ENCODE measurements around the gene TBC1D10A.

- TF ChIP-seq, protein P1, sequence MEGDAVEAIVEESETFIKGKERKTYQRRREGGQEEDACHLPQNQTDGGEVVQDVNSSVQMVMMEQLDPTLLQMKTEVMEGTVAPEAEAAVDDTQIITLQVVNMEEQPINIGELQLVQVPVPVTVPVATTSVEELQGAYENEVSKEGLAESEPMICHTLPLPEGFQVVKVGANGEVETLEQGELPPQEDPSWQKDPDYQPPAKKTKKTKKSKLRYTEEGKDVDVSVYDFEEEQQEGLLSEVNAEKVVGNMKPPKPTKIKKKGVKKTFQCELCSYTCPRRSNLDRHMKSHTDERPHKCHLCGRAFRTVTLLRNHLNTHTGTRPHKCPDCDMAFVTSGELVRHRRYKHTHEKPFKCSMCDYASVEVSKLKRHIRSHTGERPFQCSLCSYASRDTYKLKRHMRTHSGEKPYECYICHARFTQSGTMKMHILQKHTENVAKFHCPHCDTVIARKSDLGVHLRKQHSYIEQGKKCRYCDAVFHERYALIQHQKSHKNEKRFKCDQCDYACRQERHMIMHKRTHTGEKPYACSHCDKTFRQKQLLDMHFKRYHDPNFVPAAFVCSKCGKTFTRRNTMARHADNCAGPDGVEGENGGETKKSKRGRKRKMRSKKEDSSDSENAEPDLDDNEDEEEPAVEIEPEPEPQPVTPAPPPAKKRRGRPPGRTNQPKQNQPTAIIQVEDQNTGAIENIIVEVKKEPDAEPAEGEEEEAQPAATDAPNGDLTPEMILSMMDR (conservative IDR thresholded peaks at IDR 0.05 in 1 of 2, IDR thresholded peaks at IDR 0.05 in 1 of 2; ENCODE audit: low read depth in 1 of 2, low read length in 2 of 2) = no peak
- TF ChIP-seq EZH2 (IDR thresholded peaks at IDR 0.05; ENCODE audit: low read length, missing control alignments) = no peak
Measured at GRCh38 chr22:30265131-30265720, 61.5 kb downstream of the TBC1D10A start.
